GM12878 (cell line): ENCODE results near the gene CNIH1. TPM values are rescaled to one million over a fixed set of nuclear protein-coding genes. Genes with fewer than 3 reads are reported as not detected.
A peak's percentile ranks its signal among the peaks of the same experiment; 100 is the strongest.

Experiments
- ASH2L ChIP-seq: fragments of 300-600, 200-600 bp; sonication (generic); IDR thresholded peaks from 2 replicates; pipeline ENCODE4 v1.6.1; 2017; ENCODE audit warnings: low read depth, mild to moderate bottlenecking, borderline replicate concordance
- BCL3 ChIP-seq: IDR thresholded peaks from 2 replicates; pipeline ENCODE4 v1.6.1; 2011; ENCODE audit warnings: borderline replicate concordance, low read depth, mild to moderate bottlenecking, moderate library complexity, low read length; ENCODE audit not compliant: insufficient read depth, poor library complexity, severe bottlenecking
- CREM ChIP-seq: IDR thresholded peaks from 2 replicates; pipeline ENCODE4 v1.6.1; 2014; ENCODE audit warnings: antibody characterized with exemption, low read depth
- ESRRA ChIP-seq: IDR thresholded peaks from 2 replicates; pipeline ENCODE4 v1.6.1; 2012; ENCODE audit warnings: mild to moderate bottlenecking, low read length, improper control_type of control experiment
- KAT2A ChIP-seq: conservative IDR thresholded peaks from 2 replicates; pipeline ENCODE4 v1.6.1; 2011; ENCODE audit warnings: low read depth, low read length; ENCODE audit not compliant: control insufficient read depth
- MXI1 ChIP-seq: fragments of 150-350 bp; IDR thresholded peaks from 2 replicates; pipeline ENCODE4 v1.6.1; 2011; ENCODE audit warnings: low read depth, mild to moderate bottlenecking, inconsistent platforms, low read length, improper control_type of control experiment
- NR2F1 ChIP-seq: fragments of 450-650 bp; conservative IDR thresholded peaks from 2 replicates; pipeline ENCODE4 v1.6.1; 2017; ENCODE audit warnings: mild to moderate bottlenecking
- PRDM15 ChIP-seq: fragments of 450-650 bp; formaldehyde crosslinking; IDR thresholded peaks from 2 replicates; pipeline ENCODE4 v1.4.0; 2020; ENCODE audit warnings: mild to moderate bottlenecking, moderate library complexity
- RB1 ChIP-seq: fragments of 450-650 bp; formaldehyde crosslinking; IDR thresholded peaks from 2 replicates; pipeline ENCODE4 v1.6.1; 2017; ENCODE audit warnings: mild to moderate bottlenecking, borderline replicate concordance
- SIN3A ChIP-seq: IDR thresholded peaks from 2 replicates; pipeline ENCODE4 v1.6.1; 2012; ENCODE audit warnings: low read depth, low read length, improper control_type of control experiment
- SMARCA5 ChIP-seq: fragments of 450-650 bp; IDR thresholded peaks from 2 replicates; pipeline ENCODE4 v1.6.1; 2017; ENCODE audit warnings: mild to moderate bottlenecking
- SP1 ChIP-seq: IDR thresholded peaks from one replicate; pipeline ENCODE4 v1.6.1; 2011; ENCODE audit warnings: low read depth, low read length
- SPI1 ChIP-seq: IDR thresholded peaks from 2 replicates; pipeline ENCODE4 v1.6.1; 2011; ENCODE audit warnings: low read depth, mild to moderate bottlenecking, low read length, moderate library complexity, borderline replicate concordance; ENCODE audit not compliant: insufficient read depth
- SUPT20H ChIP-seq: IDR thresholded peaks from 2 replicates; pipeline ENCODE4 v1.6.1; 2011; ENCODE audit warnings: low read depth, mild to moderate bottlenecking, low read length, moderate library complexity, borderline replicate concordance; ENCODE audit not compliant: control insufficient read depth
- TAF1 ChIP-seq: IDR thresholded peaks from 2 replicates; pipeline ENCODE4 v1.6.1; 2011; ENCODE audit warnings: mild to moderate bottlenecking, low read depth, low read length, borderline replicate concordance
- ZNF217 ChIP-seq: fragments of 450-650 bp; IDR thresholded peaks from 2 replicates; pipeline ENCODE4 v1.6.1; 2017; ENCODE audit warnings: antibody characterized with exemption, mild to moderate bottlenecking
- ZNF592 ChIP-seq: fragments of 450-650 bp; IDR thresholded peaks from 2 replicates; pipeline ENCODE4 v1.6.1; 2017; ENCODE audit warnings: mild to moderate bottlenecking, moderate library complexity
- polyA plus RNA-seq, 11 experiments: library from polyadenylated mRNA; depleted of rRNA in 4 of 11; unstranded in 6 of 11; stranded (reverse) in 5 of 11; fragments of >200 nt; fragmentation: Nextera tagmentation in 4 of 11; fragmentation: Illumina TruSeq in 1 of 11; extraction: Ambion mirVana in 4 of 11; extraction: Trizol in 1 of 11; gene quantifications; 1 replicate in 1 of 11; 2 replicates in 10 of 11; pipeline versions ENCODE4 v1.2.1 to v1.2.3, GENCODE V29; 2011 to 2016; ENCODE audit warnings: inconsistent platforms in 2 of 11, missing spikeins in 2 of 11, low read depth in 1 of 11
- total RNA-seq, 4 experiments: library from RNA; depleted of rRNA in 3 of 4; stranded (reverse); fragments of >200 nt in 3 of 4; fragmentation: Illumina TruSeq in 1 of 4; extraction: Trizol in 1 of 4; gene quantifications; 2 replicates each; pipeline versions ENCODE4 v1.2.1 to v1.2.3, GENCODE V29; 2013 to 2021

Gene CNIH1
- total and polyA plus RNA-seq, 10 of the 15 experiments (the other 5 are each of a cell fraction or from before 2014, with no cell fraction given), result 48.9 to 274 (median 110) TPM

GRCh38 chr14:54488646-54489317 is 47.6 kb upstream of the CNIH1 start, which contains the start of gene GMFB (continued):
- TF ChIP-seq RB1 (peak; percentile 50; the same call in 1 of the 2 replicates), CREM (no peak; the same call in 1 of the 2 replicates), TAF1 (peak; percentile 84; the same call in 1 of the 2 replicates), SP1 (peak; percentile 64), KAT2A (no peak), PRDM15 (no peak), SUPT20H (no peak), ZNF217 (no peak), SIN3A (peak; percentile 67; the same call in 1 of the 2 replicates), NR2F1 (peak; percentile 57), SPI1 (no peak), MXI1 (no peak), ZNF592 (no peak), BCL3 (peak; percentile 7), ESRRA (no peak), ASH2L (no peak), SMARCA5 (no peak)
